Esophagus squamous epithelium (tissue), 5 donors: ENCODE data around the gene PSMB9. TPM values are rescaled to one million over a fixed set of nuclear protein-coding genes. Genes with fewer than 3 reads are reported as not detected.
"Not testable (repeated sequence)": the region's sequence is repeated elsewhere in the genome, so short reads cannot be mapped to it uniquely, and the experiment has no call there.

ENCODE experiments used
- DNase-seq: peaks from one replicate; lab custom pipeline; 2025; lab: John Stamatoyannopoulos, UW
- H3K27ac ChIP-seq, 4 donors: fragments of 200-600 bp; sonication (generic); one replicate each; pipeline ENCODE4 v1.5.1; 2016 to 2019; ENCODE audit warnings: mild to moderate bottlenecking in 1 of 4
- H3K27me3 ChIP-seq, 4 donors: fragments of 200-600 bp; sonication (generic); 1 replicate in 3 of 4; 2 replicates in 1 of 4; pipeline versions ENCODE4 v1.5.1 to v1.6.0; 2017 to 2021; ENCODE audit warnings: antibody characterized with exemption in 1 of 4
- H3K36me3 ChIP-seq, 3 donors: fragments of 200-600 bp; sonication (generic); one replicate each; pipeline ENCODE4 v1.5.1; 2016 to 2019
- H3K4me1 ChIP-seq, 3 donors: fragments of 200-600 bp; sonication (generic); one replicate each; pipeline ENCODE4 v1.5.1; 2017 to 2019
- H3K4me3 ChIP-seq, 4 donors: fragments of 200-600 bp; sonication (generic); 1 replicate in 3 of 4; 2 replicates in 1 of 4; pipeline ENCODE4 v1.5.1; 2016 to 2019; ENCODE audit warnings: mild to moderate bottlenecking in 2 of 4, moderate library complexity in 1 of 4
- H3K9me3 ChIP-seq, 3 donors: fragments of 200-600 bp; sonication (generic); one replicate each; pipeline ENCODE4 v1.5.1; 2016 to 2019
- CTCF ChIP-seq, 6 experiments: fragments of 450-650 bp in 4 of 6; fragments of 200-600 bp in 2 of 6; sonication (generic) in 2 of 6; IDR thresholded peaks; one replicate each; pipeline ENCODE4 v1.5.1; 2016 to 2019; ENCODE audit warnings: antibody characterized with exemption in 6 of 6, mild to moderate bottlenecking in 4 of 6, moderate library complexity in 4 of 6
- POLR2A ChIP-seq, 4 donors: fragments of 450-650 bp; IDR thresholded peaks; one replicate each; pipeline ENCODE4 v1.6.1; 2017; ENCODE audit warnings: antibody characterized with exemption in 4 of 4, mild to moderate bottlenecking in 4 of 4, moderate library complexity in 3 of 4
- WGBS, 2 donors: methylation state at CpG; one replicate each; pipeline ENCODE4 v1.1.5; 2018; 5-methylcytosine and 5-hydroxymethylcytosine counted together
- intact Hi-C: fragments of 100-400 bp; cut with DNase I; formaldehyde crosslinking; loops from one replicate; pipeline ENCODE4 v1.15.0; 2022
- total RNA-seq, 4 donors: library from RNA; depleted of rRNA; stranded (reverse); fragments of >200 nt; gene quantifications; one replicate each; pipeline ENCODE4 v1.1.0, GENCODE V29; 2016
- donor health status: DM: yes; HTN: yes; CAD: no.

The PSMB9 gene
- total RNA-seq, 4 donors from 2014 or later = 5.2 to 93.7 (median 12.0) TPM

GRCh38 chr6:32867022-32867477 is 13.1 kb downstream of the PSMB9 start:
- intact Hi-C loops = no loop called here
- DNase-seq = no peak
- H3K27ac ChIP-seq = no peak overlapping the region
- H3K27me3 ChIP-seq = peaks cover 0 to 17% (median 0%) of the 10 kb centered on the region in 4 donors
- no peaks in the 10 kb centered on the region for H3K36me3 ChIP-seq
- TF ChIP-seq CTCF (IDR thresholded peaks at IDR 0.05) = no peak
- no peak for TF ChIP-seq POLR2A (IDR thresholded peaks at IDR 0.05)
- H3K4me1 ChIP-seq = peaks cover 0 to 6% (median 0%) of the 10 kb centered on the region in 3 donors
- 50 to 69% methylated on average over 3 of the region's 3 CpGs for WGBS, 2 donors
- no peaks in the 10 kb centered on the region for H3K9me3 ChIP-seq
- H3K4me3 ChIP-seq = no peak overlapping the region

DNA sequence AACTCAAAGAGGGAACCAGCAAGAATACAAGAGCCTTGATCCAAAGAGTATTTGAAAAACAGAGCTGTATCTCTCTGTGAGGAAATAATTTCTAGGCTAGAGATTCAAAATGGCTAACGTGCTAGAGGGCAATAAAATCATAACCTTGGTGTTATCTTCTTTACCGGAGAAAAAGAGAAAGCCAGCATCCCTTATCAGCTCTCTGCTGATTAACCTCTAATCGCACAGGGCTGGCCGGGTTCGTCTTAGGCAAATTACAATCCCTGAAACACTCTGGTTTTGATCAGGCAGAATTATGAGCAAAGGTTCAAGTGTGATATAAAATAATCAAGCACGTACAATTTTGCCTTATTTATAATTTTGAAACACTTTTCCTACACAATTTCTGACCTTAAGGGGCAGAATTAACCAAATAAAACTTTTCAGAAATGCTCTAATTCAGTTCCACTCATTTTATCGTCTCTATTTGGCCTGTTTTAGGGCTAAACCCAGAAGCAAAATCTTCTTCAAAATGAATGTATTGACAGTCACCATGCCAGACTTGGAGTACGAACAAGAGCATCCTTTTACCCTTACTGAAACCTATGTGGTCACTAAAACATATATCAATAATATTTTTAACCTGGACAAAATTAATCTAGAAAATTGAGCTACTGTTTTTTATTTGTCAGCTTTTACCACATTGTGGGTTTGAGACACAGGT is 13.7 kb downstream of the PSMB9 start:
- 48 to 58% methylated on average over 8 of the region's 8 CpGs for WGBS, 2 donors
- Histone ChIP-seq H3K36me3 (no peaks in the 10 kb centered on the region), H3K4me3 (no peak overlapping the region), H3K4me1 (peaks cover 0 to 6% (median 0%) of the 10 kb centered on the region in 3 donors), H3K27me3 (peaks cover 0 to 21% (median 0%) of the 10 kb centered on the region in 4 donors), H3K9me3 (peaks cover 0 to 4% (median 0%) of the 10 kb centered on the region in 3 donors), H3K27ac (no peak overlapping the region)
- no peak for DNase-seq
- intact Hi-C loops = no loop called here
- no peak for TF ChIP-seq POLR2A (IDR thresholded peaks at IDR 0.05)
- TF ChIP-seq CTCF (IDR thresholded peaks at IDR 0.05) = no peak

DNA sequence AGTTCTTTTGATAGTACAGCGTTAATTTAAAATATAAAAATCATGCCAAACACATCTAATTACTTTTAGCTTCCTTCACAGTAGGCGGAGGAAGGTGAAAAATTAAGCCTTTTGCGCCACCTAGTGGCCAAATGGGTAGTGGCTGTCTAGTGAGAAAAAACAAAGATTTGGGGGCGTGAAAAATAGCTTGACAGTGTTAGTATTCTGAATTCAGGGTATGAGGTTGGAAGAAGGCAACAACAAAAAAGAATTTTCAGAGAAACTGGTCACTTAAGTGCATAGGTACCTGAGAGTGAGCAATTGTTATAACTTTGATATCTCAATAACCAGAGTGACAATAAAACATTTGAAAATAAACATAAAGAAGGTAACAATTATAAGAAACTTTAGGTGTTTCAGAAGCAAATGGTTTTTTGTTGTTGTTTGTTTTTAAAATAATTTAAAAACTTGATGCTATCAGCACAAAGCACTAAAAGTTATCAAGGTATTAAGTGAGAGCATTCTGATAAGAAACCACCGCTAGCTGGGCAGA is 14.3 kb downstream of the PSMB9 start:
- H3K27me3 ChIP-seq = peaks cover 0 to 24% (median 0%) of the 10 kb centered on the region in 4 donors
- H3K4me1 ChIP-seq = peaks cover 0 to 6% (median 0%) of the 10 kb centered on the region in 3 donors
- intact Hi-C loops = no loop called here
- no peaks in the 10 kb centered on the region for H3K36me3 ChIP-seq
- no peak for DNase-seq
- peak; percentile 78 to 98 (median 96) for TF ChIP-seq CTCF (IDR thresholded peaks at IDR 0.05)
- TF ChIP-seq POLR2A (IDR thresholded peaks at IDR 0.05) = no peak
- peaks cover 0 to 7% (median 0%) of the 10 kb centered on the region in 3 donors for H3K9me3 ChIP-seq
- no peak overlapping the region for H3K27ac ChIP-seq
- 17% methylated on average over 5 of the region's 5 CpGs for WGBS, 2 donors
- no peak overlapping the region for H3K4me3 ChIP-seq

GRCh38 chr6:32873947-32874346 is 20.0 kb downstream of the PSMB9 start:
- intact Hi-C loops, DNase-seq, H3K27ac ChIP-seq, H3K36me3 ChIP-seq, H3K4me1 ChIP-seq, H3K4me3 ChIP-seq, H3K9me3 ChIP-seq: not testable (repeated sequence)
- WGBS, 2 donors = 19 to 20% methylated on average over 1 of the region's 1 CpG
- H3K27me3 ChIP-seq = peaks cover 0 to 34% (median 0%) of the 10 kb centered on the region in 4 donors

- peaks cover 0 to 25% (median 0%) of the 10 kb centered on the region in 4 donors for H3K27me3 ChIP-seq
- H3K9me3 ChIP-seq = peaks cover 0 to 7% (median 0%) of the 10 kb centered on the region in 3 donors
- TF ChIP-seq CTCF (IDR thresholded peaks at IDR 0.05) (no peak), POLR2A (IDR thresholded peaks at IDR 0.05) (no peak)
- H3K4me1 ChIP-seq = no peaks in the 10 kb centered on the region
- H3K36me3 ChIP-seq = no peaks in the 10 kb centered on the region
- 82 to 89% methylated on average over 2 of the region's 2 CpGs for WGBS, 2 donors
- DNase-seq = no peak
- intact Hi-C loops = no loop called here
- H3K4me3 ChIP-seq = no peak overlapping the region
- no peak overlapping the region for H3K27ac ChIP-seq
Measured at GRCh38 chr6:32876603-32877002, 22.6 kb downstream of the PSMB9 start.
